HG02678 (cell line): ENCODE measurements around the gene PYGO2.
"Not testable (repeated sequence)": the region's sequence is repeated elsewhere in the genome, so short reads cannot be mapped to it uniquely, and the experiment has no call there.

Source experiments
- ATAC-seq: cut with Tn5 transposase; IDR thresholded peaks from one replicate; pipeline ENCODE4 v1.9.1; 2021; ENCODE audit warnings: mild to moderate bottlenecking, moderate library complexity; ENCODE audit not compliant: unreplicated experiment

PYGO2 gene

DNA sequence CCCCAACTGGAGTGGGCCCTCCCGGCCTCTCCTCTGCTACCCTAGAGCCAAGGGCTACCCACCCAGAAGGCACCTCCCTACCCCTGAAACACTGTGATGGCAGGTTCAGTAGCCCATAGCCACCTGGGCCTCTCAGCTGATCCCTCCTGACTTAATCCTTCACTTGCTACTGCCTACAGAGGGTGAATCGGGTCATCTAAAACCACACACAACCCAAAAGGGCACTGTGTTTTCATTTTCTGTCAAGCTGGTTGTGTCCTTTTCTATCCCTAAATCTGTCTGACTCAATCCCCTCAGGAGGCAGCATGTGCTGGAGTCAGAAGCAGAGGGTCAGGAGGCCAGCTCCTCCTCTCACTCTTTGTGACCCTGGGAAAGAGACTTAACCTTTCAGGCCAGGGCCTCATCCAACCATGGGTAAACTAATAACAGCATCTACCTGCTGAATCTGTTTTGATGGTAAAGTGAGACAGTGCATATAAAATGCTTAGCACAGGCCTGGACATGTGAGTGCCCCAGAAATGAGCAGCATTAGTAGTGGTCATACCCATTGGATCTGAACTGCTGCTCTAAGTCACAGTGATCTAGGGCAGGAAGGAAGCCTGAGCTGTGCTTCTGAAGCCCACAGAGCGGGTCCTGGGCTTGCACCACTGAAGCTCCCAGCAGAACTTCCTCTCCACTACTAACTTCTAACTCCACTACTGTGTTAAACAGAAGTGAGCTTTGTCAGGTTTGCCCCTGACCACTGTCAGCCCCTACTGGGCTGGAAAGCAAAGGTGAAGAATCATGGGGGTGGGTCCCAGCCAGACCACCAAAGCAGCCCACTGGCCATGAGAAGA is 36.0 kb downstream of the PYGO2 start:
- ATAC-seq: no peak

DNA sequence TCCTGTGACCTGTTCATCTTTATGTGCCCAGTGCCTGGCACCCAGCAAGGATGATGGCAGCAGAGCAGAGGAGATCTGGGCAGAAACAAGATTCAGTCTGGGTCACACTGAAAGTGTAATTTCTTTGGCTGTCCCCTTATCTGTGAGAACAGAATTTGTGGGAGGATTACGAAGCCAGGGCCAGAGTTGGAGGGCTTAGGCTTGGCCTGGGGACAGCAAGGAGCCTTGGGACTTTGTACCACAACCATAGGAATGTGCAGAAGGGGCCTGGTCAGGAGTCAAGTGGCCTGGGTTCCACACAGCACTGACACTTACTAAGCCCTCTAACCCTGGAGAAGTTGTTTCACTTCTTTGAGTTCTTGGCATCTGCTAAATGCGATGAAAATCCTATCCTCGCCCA is 37.9 kb downstream of the PYGO2 start:
- ATAC-seq: no peak

DNA sequence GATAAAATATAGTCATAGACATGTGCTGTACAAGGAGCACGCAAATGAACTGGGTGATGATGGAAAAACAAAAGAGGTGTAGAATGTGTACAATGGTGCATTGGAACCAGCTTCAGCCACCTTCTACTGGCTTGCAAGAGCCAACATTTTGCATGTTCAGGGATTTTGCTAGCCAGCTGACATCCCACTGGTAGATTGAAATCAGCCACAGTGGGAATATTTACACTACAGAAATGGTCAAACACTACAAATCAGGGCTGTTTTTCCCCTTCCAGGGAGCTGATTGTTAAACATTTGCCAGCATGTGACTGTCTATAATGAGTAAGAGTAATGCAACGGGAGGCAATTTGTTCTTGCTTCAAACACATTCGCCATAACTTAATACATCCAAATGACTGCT is 48.3 kb downstream of the PYGO2 start:
- ATAC-seq: no peak

DNA sequence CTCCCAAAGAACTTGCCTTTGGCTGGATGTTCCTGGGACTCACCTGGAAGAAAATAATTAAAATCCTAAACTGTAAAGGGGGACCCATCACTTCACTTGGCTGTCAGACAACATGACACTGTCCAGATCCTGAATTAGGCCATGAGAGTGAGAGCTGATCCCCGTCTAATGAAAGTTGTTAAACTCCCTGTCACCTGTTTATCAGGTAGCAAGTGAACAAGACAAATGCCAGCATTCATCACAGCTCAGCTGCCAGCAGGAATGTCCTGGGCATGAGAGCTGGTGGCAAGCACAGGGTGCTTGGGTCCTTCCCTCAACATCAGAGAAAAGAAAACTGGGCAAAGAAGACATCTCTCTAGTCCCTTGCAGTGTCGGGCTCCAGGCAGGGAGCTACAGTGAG is 48.8 kb downstream of the PYGO2 start:
- no peak for ATAC-seq

DNA sequence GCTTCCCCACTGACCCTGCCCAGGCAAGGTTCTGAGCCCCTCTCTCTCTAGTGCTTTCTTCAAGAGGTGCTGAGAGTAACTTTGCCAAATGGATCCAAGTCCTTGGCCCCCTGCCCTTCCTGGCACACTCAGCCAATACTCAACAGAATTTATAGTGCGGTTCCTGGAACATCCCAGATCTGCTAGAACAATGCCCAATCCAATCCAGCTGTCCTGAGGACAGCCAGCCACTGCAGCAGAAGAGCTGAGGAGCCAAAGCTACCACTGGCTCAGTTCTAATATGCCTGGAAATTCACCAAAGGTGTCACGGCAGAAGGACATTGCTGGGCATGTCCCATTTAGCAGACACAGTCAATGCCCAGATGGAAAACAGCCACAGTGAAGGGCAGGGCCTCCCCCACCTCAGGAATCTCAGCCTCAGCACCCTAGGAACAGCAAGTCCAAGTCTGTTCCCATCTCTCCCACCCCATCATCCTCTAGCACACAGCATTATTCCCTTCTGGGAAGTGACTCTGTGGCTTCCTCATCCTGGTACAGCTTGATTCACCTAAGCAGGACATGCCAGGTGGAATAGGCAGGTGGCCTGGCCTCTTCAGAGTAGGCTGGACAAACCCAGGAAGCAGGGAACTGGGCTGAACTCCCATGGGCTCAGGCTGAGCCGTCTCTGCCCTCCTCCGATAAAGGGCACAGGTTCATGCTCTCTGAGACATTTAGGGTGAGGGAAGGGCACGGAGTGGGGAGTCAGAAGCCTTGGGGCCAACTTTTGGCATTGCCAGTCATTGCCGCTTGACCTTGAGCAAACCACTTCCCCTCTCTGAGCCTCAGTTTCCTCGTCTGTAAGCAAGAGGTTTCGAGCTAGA is 49.7 kb downstream of the PYGO2 start:
- ATAC-seq: no peak

DNA sequence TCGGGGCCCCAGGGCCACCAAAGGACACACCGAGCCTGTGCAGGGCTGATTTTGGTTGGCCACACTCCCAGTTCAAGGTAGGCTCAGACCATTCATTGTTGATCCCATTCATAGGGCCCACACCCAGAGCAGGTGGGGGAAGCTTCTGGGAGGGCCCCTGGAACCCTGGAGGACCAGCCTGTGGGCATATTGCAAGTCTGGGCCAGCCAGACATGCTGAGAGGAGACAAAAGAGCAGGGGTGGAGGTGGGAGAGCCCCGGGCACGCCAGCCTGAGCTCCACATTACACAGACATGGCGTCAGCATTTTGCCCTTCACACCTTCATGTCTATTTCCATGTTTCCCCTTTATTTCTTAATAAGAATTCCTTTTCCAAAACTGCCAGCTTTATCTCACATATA is 50.7 kb downstream of the PYGO2 start:
- ATAC-seq: no peak

DNA sequence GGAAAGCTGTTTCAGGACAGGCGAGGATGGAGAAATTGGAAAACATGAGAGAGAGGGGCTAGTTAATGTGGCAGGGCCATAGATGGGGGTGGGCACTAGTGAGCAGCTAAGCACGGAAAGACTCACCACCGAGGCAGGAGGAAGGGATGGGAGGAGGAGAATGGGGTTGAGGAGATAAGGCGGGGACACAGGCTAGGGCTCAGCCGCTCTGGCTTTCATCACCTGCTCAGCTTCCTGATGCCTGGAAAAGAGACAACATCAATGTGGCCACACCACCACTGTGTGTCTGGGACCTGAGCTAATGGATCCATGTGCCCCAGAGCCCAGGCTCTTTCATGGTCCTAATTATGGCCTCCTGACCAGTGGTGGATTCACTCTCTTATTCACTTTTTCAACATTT is 52.6 kb downstream of the PYGO2 start:
- ATAC-seq: no peak

DNA sequence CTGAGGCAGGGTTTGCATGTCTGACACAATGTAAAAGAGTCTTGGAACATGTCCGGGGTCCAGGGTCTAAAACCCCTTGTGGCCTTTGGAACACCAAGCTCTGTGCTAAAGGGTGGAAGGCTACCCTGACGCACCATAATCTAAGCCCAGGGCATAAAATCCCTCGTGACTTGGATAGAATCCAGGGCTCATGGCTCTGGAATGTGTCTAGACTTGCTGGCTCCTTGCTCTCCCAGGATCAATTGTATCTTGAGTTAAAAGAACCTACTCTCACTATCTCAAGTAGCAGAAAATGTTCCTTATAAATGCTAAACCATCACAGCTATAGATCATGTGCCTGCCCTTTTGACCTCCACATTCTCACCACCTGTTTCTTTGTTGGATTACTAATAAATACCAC is 53.5 kb downstream of the PYGO2 start:
- not testable (repeated sequence) for ATAC-seq
